Measurements from ENCODE around the gene HLA-DOB.

DNA sequence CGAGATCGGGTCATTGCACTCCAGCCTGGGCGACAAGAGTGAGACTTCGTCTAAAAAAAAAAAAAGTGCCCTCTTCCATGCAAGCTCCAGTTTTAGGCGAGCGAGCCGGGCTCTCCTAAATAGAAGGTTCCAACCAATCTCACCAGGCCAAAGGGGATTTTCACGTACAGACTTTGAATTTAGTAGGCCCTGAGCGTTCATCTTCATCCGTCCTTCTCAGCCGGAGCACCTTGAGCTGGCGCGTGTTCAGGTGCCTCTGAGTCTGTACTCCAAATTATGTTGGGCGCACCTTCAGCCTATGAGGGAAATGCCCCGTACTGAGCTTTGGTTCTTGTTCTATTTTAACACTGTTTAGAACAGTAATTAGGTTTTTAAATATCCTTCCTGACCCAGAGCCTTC lies 22.6 kb upstream of the HLA-DOB start:
- TF ChIP-seq POLR2AphosphoS5 (IDR thresholded peaks at IDR 0.05; ENCODE audit: low read length) (no peak), SP1 (IDR thresholded peaks at IDR 0.05; ENCODE audit: low read depth, low read length) (no peak), EP300 (IDR thresholded peaks at IDR 0.05; ENCODE audit: borderline replicate concordance in 1 of 2, control insufficient read depth in 1 of 2, low read depth in 2 of 2, low read length in 2 of 2) (no peak), CBFB (IDR thresholded peaks at IDR 0.05; ENCODE audit: low read depth) (no peak), EGR1 (IDR thresholded peaks at IDR 0.05; ENCODE audit: borderline replicate concordance in 1 of 2, low read depth in 2 of 2, low read length in 2 of 2) (no peak), CREB1 (IDR thresholded peaks at IDR 0.05; ENCODE audit: low read depth) (no peak), RAD51 (IDR thresholded peaks at IDR 0.05) (no peak), TARDBP (IDR thresholded peaks at IDR 0.05; ENCODE audit: borderline replicate concordance) (no peak), ESRRA (IDR thresholded peaks at IDR 0.05; ENCODE audit: low read length) (no peak)
- TF ChIP-seq, protein P1, sequence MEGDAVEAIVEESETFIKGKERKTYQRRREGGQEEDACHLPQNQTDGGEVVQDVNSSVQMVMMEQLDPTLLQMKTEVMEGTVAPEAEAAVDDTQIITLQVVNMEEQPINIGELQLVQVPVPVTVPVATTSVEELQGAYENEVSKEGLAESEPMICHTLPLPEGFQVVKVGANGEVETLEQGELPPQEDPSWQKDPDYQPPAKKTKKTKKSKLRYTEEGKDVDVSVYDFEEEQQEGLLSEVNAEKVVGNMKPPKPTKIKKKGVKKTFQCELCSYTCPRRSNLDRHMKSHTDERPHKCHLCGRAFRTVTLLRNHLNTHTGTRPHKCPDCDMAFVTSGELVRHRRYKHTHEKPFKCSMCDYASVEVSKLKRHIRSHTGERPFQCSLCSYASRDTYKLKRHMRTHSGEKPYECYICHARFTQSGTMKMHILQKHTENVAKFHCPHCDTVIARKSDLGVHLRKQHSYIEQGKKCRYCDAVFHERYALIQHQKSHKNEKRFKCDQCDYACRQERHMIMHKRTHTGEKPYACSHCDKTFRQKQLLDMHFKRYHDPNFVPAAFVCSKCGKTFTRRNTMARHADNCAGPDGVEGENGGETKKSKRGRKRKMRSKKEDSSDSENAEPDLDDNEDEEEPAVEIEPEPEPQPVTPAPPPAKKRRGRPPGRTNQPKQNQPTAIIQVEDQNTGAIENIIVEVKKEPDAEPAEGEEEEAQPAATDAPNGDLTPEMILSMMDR (IDR thresholded peaks at IDR 0.05 in 2 of 3, conservative IDR thresholded peaks at IDR 0.05 in 1 of 3; ENCODE audit: control insufficient read depth in 2 of 3, extremely low read depth in 1 of 3, insufficient read depth in 1 of 3, low read depth in 3 of 3, low read length in 3 of 3) = no peak
- TF ChIP-seq, protein P2, sequence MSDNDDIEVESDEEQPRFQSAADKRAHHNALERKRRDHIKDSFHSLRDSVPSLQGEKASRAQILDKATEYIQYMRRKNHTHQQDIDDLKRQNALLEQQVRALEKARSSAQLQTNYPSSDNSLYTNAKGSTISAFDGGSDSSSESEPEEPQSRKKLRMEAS (IDR thresholded peaks at IDR 0.05; ENCODE audit: low read depth, low read length) = no peak
- TF ChIP-seq, protein P3, sequence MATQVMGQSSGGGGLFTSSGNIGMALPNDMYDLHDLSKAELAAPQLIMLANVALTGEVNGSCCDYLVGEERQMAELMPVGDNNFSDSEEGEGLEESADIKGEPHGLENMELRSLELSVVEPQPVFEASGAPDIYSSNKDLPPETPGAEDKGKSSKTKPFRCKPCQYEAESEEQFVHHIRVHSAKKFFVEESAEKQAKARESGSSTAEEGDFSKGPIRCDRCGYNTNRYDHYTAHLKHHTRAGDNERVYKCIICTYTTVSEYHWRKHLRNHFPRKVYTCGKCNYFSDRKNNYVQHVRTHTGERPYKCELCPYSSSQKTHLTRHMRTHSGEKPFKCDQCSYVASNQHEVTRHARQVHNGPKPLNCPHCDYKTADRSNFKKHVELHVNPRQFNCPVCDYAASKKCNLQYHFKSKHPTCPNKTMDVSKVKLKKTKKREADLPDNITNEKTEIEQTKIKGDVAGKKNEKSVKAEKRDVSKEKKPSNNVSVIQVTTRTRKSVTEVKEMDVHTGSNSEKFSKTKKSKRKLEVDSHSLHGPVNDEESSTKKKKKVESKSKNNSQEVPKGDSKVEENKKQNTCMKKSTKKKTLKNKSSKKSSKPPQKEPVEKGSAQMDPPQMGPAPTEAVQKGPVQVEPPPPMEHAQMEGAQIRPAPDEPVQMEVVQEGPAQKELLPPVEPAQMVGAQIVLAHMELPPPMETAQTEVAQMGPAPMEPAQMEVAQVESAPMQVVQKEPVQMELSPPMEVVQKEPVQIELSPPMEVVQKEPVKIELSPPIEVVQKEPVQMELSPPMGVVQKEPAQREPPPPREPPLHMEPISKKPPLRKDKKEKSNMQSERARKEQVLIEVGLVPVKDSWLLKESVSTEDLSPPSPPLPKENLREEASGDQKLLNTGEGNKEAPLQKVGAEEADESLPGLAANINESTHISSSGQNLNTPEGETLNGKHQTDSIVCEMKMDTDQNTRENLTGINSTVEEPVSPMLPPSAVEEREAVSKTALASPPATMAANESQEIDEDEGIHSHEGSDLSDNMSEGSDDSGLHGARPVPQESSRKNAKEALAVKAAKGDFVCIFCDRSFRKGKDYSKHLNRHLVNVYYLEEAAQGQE (IDR thresholded peaks at IDR 0.05; ENCODE audit: low read depth, low read length) = no peak

Measured in GM12878 (cell line).